Small intestine (tissue), 16 donors: Measurements from ENCODE around the gene CDHR5. TPM values are rescaled to one million over a fixed set of nuclear protein-coding genes. Genes with fewer than 3 reads are reported as not detected.

Experiments used
- DNase-seq, 2 donors: peaks; one replicate each; pipeline versions ENCODE4 v3.0.0 to v3.0.0-alpha.2; 2013
- FAIRE-seq: peaks from 2 replicates; lab custom pipeline; 2012; peaks lifted over from hg19 to GRCh38; lab: Jason Lieb, UNC
- H3K27ac ChIP-seq, 3 donors: one replicate each; pipeline ENCODE4 v1.5.1; 2013; ENCODE audit warnings: low read length in 2 of 3, mild to moderate bottlenecking in 2 of 3, control low read depth in 1 of 3, inconsistent platforms in 1 of 3, low read depth in 1 of 3, moderate library complexity in 1 of 3
- H3K27me3 ChIP-seq, 3 donors: one replicate each; pipeline ENCODE4 v1.6.1; 2013; ENCODE audit warnings: low read length in 3 of 3, inconsistent platforms in 1 of 3; ENCODE audit not compliant: control insufficient read depth in 3 of 3, insufficient read depth in 3 of 3
- H3K36me3 ChIP-seq, 3 donors: one replicate each; pipeline ENCODE4 v1.6.1; 2013; ENCODE audit warnings: low read length in 3 of 3, inconsistent platforms in 1 of 3, low read depth in 1 of 3, mild to moderate bottlenecking in 1 of 3, moderate library complexity in 1 of 3; ENCODE audit not compliant: control insufficient read depth in 3 of 3, insufficient read depth in 2 of 3
- H3K4me1 ChIP-seq, 3 donors: one replicate each; pipeline ENCODE4 v1.6.1; 2013; ENCODE audit warnings: low read length in 2 of 3, inconsistent platforms in 1 of 3, low read depth in 1 of 3, mild to moderate bottlenecking in 1 of 3, moderate library complexity in 1 of 3; ENCODE audit not compliant: control insufficient read depth in 3 of 3, insufficient read depth in 2 of 3
- H3K4me3 ChIP-seq, 3 donors: one replicate each; pipeline ENCODE4 v1.5.1; 2013; ENCODE audit warnings: low read length in 3 of 3, control low read depth in 1 of 3, inconsistent platforms in 1 of 3, low read depth in 1 of 3, mild to moderate bottlenecking in 1 of 3, moderate library complexity in 1 of 3
- H3K9me3 ChIP-seq, 2 donors: one replicate each; pipeline ENCODE4 v1.6.1; 2013; ENCODE audit warnings: low read depth in 1 of 2, low read length in 1 of 2; ENCODE audit not compliant: control insufficient read depth in 2 of 2, insufficient read depth in 1 of 2
- WGBS, 3 donors: extraction: QIAGEN DNeasy Blood & Tissue Kit; methylation state at CpG; one replicate each; pipeline ENCODE4 v1.1.7; 2013; 5-methylcytosine and 5-hydroxymethylcytosine counted together
- long read RNA-seq, 10 donors: transcript quantifications; one replicate each; lab custom pipeline, GENCODE V29; 2026
- polyA plus RNA-seq, 4 donors: library from polyadenylated mRNA; stranded (reverse) in 3 of 4; unstranded in 1 of 4; fragments of 200-250 nt in 3 of 4; fragments of 120-200 nt in 1 of 4; gene quantifications; one replicate each; pipeline versions ENCODE4 v1.2.1 to v1.2.3, GENCODE V29; 2013
- donor health status: healthy with polysubstance abuse.
- donor health status: control.
- donor health status: control.
- donor health status: Bipolar disorder and iron deficiency.
- donor health status: healthy.

Gene CDHR5
- 1,000 to 10,000 TPM in 1 of 4 donors, 100 to 1,000 TPM in 3; 112 to 1,182 (median 936) TPM for polyA plus RNA-seq
- long read RNA-seq, donor 1, transcript CDHR5-201 (14 exons, 2,318 nt): minor isoform, 14 of 669 reads
- long read RNA-seq, donor 1, transcript CDHR5-203 (15 exons, 3,489 nt): major isoform, 15 of 669 reads
- long read RNA-seq, donor 1, partial matches to known transcripts: 600 of 669 reads
- long read RNA-seq, donor 1, other reads (novel, unspliced or antisense): 40 of 669 reads
- long read RNA-seq, donor 2, transcript CDHR5-203 (15 exons, 3,489 nt): major isoform, 9 of 168 reads
- long read RNA-seq, donor 2, partial matches to known transcripts: 133 of 168 reads
- long read RNA-seq, donor 2, other reads (novel, unspliced or antisense): 22 of 168 reads
- long read RNA-seq, donor 3, partial matches to known transcripts: 218 of 220 reads
- long read RNA-seq, donor 3, other reads (novel, unspliced or antisense): 0 of 220 reads
- long read RNA-seq, donor 4: 0 reads
- long read RNA-seq, donor 5, partial matches to known transcripts: 74 of 75 reads
- long read RNA-seq, donor 5, other reads (novel, unspliced or antisense): 0 of 75 reads
- long read RNA-seq, donor 6, transcript CDHR5-203 (15 exons, 3,489 nt): major isoform, 14 of 265 reads
- long read RNA-seq, donor 6, transcript CDHR5-201 (14 exons, 2,318 nt): minor isoform, 7 of 265 reads
- long read RNA-seq, donor 6, partial matches to known transcripts: 229 of 265 reads
- long read RNA-seq, donor 6, other reads (novel, unspliced or antisense): 15 of 265 reads
- long read RNA-seq, donor 7: 0 reads
- long read RNA-seq, donor 8: 0 reads
- long read RNA-seq, donor 9, partial matches to known transcripts: 43 of 45 reads
- long read RNA-seq, donor 9, other reads (novel, unspliced or antisense): 0 of 45 reads
- long read RNA-seq, donor 10, transcript CDHR5-201 (14 exons, 2,318 nt): minor isoform, 5 of 217 reads
- long read RNA-seq, donor 10, transcript CDHR5-203 (15 exons, 3,489 nt): major isoform, 14 of 217 reads
- long read RNA-seq, donor 10, partial matches to known transcripts: 186 of 217 reads
- long read RNA-seq, donor 10, other reads (novel, unspliced or antisense): 12 of 217 reads

GRCh38 chr11:624705-625635 is at the start of gene CDHR5:
Gene CDHR5, minus strand, starts transcription at chr11:624955. Its CDS starts 53 bp downstream, at chr11:624902.
- DNase-seq (peak; percentile 95 to 97), FAIRE-seq (no peak)
- 15 to 61% (median 35%) methylated on average over 28 to 33 of the region's 33 CpGs for WGBS, 3 donors
- Histone ChIP-seq H3K36me3 (peaks cover 0 to 46% (median 6%) of the 10 kb centered on the region in 3 donors), H3K27ac (peak within 1 kb of the TSS; percentile 80 to 97 (median 94)), H3K4me3 (peak within 1 kb of the TSS; percentile 17 to 81 (median 52)), H3K9me3 (peaks cover 0 to 3% of the 10 kb centered on the region in 2 donors), H3K27me3 (no peaks in the 10 kb centered on the region), H3K4me1 (peaks cover 0 to 33% (median 0%) of the 10 kb centered on the region in 3 donors)

DNA sequence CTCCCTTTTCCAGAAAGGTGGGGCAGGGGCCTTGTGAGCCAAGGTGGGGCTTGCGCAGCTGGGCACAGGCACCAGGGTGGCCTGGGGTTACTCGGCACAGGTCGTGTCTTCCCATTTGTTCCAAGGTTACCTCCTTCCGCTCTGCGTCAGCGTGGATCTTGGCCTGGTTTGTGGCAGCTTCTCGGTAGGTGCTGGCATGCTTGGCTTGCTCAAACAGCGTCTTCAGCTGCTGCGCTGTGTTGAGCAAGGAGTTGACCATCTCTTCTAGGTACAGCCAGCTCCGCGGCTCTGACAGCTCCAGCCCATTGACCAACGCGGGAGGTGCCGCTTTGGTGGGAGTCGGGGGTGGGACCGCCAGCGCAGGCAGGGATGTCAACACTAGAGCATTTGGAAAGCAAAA is 49.7 kb upstream of the CDHR5 start:
- no peak overlapping the region for H3K27ac ChIP-seq
- WGBS, 3 donors: 91 to 94% (median 94%) methylated on average over 17 of the region's 17 CpGs
- peaks cover 12 to 65% (median 13%) of the 10 kb centered on the region in 3 donors for H3K36me3 ChIP-seq
- FAIRE-seq (no peak), DNase-seq (no peak)
- no peaks in the 10 kb centered on the region for H3K4me1 ChIP-seq
- H3K27me3 ChIP-seq: no peaks in the 10 kb centered on the region
- no peaks in the 10 kb centered on the region for H3K9me3 ChIP-seq
- no peak overlapping the region for H3K4me3 ChIP-seq

GRCh38 chr11:673866-674265 is 49.1 kb upstream of the CDHR5 start:
- H3K4me1 ChIP-seq: no peaks in the 10 kb centered on the region
- H3K27ac ChIP-seq: no peak overlapping the region
- FAIRE-seq (no peak), DNase-seq (no peak)
- H3K9me3 ChIP-seq: no peaks in the 10 kb centered on the region
- H3K27me3 ChIP-seq: no peaks in the 10 kb centered on the region
- H3K4me3 ChIP-seq: no peak overlapping the region
- 94 to 99% (median 96%) methylated on average over 8 of the region's 8 CpGs for WGBS, 3 donors
- H3K36me3 ChIP-seq: peaks cover 9 to 64% (median 13%) of the 10 kb centered on the region in 3 donors

DNA sequence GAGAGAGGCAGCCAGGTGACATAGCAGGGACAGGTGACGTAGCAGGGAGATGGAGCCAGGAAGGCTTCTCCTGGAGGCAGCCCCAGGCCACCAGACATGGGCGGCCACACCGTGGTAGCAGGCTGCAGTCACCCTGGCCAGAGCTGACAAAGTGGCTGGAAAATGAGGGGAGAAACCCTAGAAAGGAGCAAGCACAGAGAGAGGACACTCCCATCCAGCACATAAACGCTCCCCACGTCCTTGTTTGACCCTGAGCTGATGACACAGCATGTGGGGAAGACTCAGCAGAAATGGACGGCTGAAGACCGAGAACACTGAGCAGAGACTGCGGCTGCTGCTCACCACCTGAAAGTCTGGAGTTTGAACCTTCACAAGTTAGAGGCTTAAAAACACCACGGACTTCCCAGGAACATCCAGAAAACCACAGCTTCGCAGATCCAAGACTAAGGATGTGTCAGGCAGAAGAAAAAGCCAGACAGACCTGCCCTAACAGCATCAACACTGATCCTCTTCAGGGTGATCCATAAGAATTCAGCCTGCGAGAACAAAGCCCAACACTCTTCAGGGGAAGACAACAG is 41.0 kb upstream of the CDHR5 start:
- Histone ChIP-seq H3K36me3 (peaks cover 0 to 61% (median 3%) of the 10 kb centered on the region in 3 donors), H3K4me3 (no peak overlapping the region), H3K27me3 (no peaks in the 10 kb centered on the region), H3K9me3 (no peaks in the 10 kb centered on the region), H3K4me1 (no peaks in the 10 kb centered on the region), H3K27ac (peak overlapping the region in 1 of 3 donors; percentile 59)
- FAIRE-seq (no peak), DNase-seq (no peak)
- 67 to 78% (median 75%) methylated on average over 11 of the region's 11 CpGs for WGBS, 3 donors

GRCh38 chr11:665062-665703 is 40.4 kb upstream of the CDHR5 start:
- no peaks in the 10 kb centered on the region for H3K4me1 ChIP-seq
- no peaks in the 10 kb centered on the region for H3K27me3 ChIP-seq
- H3K27ac ChIP-seq: peak overlapping the region in 1 of 3 donors; percentile 71
- FAIRE-seq: no peak
- peaks cover 0 to 65% (median 5%) of the 10 kb centered on the region in 3 donors for H3K36me3 ChIP-seq
- 79 to 90% (median 88%) methylated on average over 13 to 15 of the region's 15 CpGs for WGBS, 3 donors
- no peak overlapping the region for H3K4me3 ChIP-seq
- H3K9me3 ChIP-seq: no peaks in the 10 kb centered on the region
- DNase-seq: peak in 1 of 2 donors; percentile 16

GRCh38 chr11:662689-663274 is 38.0 kb upstream of the CDHR5 start:
- 57 to 63% (median 58%) methylated on average over 15 of the region's 15 CpGs for WGBS, 3 donors

More at GRCh38 chr11:662689-663274, 38.0 kb upstream of the CDHR5 start:
- Histone ChIP-seq H3K36me3 (peaks cover 0 to 73% (median 5%) of the 10 kb centered on the region in 3 donors), H3K4me3 (no peak overlapping the region), H3K4me1 (peaks cover 0 to 10% (median 2%) of the 10 kb centered on the region in 3 donors), H3K27ac (no peak overlapping the region), H3K27me3 (no peaks in the 10 kb centered on the region), H3K9me3 (no peaks in the 10 kb centered on the region)
- DNase-seq (peak; percentile 61 to 67), FAIRE-seq (no peak)
